H9 (cell line): ENCODE measurements around the gene GRIFIN. TPM values are rescaled to one million over a fixed set of nuclear protein-coding genes. Genes with fewer than 3 reads are reported as not detected.

ENCODE experiments used
- DNase-seq: peaks from one replicate; pipeline ENCODE4 v3.0.0-alpha.2; 2017
- H2AFZ ChIP-seq: one replicate; pipeline ENCODE4 v1.6.1; 2013; ENCODE audit warnings: mild to moderate bottlenecking, low read length, control low read depth, moderate library complexity
- H2AK5ac ChIP-seq: 2 replicates; pipeline ENCODE4 v1.6.1; 2013; ENCODE audit warnings: low read length, control low read depth, mixed read lengths; ENCODE audit not compliant: insufficient read length
- H2BK120ac ChIP-seq: one replicate; pipeline ENCODE4 v1.6.1; 2013; ENCODE audit warnings: low read depth, mild to moderate bottlenecking, low read length, control low read depth, inconsistent platforms; ENCODE audit not compliant: poor library complexity, severe bottlenecking
- H2BK12ac ChIP-seq: 2 replicates; pipeline ENCODE4 v1.6.1; 2013; ENCODE audit warnings: low read length, control low read depth, mixed read lengths, low read depth; ENCODE audit not compliant: insufficient read length
- H2BK15ac ChIP-seq: 2 replicates; pipeline ENCODE4 v1.6.1; 2013; ENCODE audit warnings: low read depth, low read length, control low read depth
- H2BK20ac ChIP-seq: one replicate; pipeline ENCODE4 v1.6.1; 2013; ENCODE audit warnings: low read depth, mild to moderate bottlenecking, low read length, control low read depth, inconsistent platforms; ENCODE audit not compliant: poor library complexity, severe bottlenecking
- H2BK5ac ChIP-seq: 2 replicates; pipeline ENCODE4 v1.6.1; 2013; ENCODE audit warnings: low read length, control low read depth, mixed read lengths; ENCODE audit not compliant: insufficient read length
- H3K14ac ChIP-seq: 2 replicates; pipeline ENCODE4 v1.6.1; 2013; ENCODE audit warnings: low read length, control low read depth; ENCODE audit not compliant: insufficient read depth
- H3K18ac ChIP-seq: 2 replicates; pipeline ENCODE4 v1.6.1; 2013; ENCODE audit warnings: low read depth, mild to moderate bottlenecking, mixed read lengths, low read length, control low read depth; ENCODE audit not compliant: insufficient read length
- H3K23ac ChIP-seq: 2 replicates; pipeline ENCODE4 v1.6.1; 2013; ENCODE audit warnings: low read length, control low read depth, mixed read lengths, low read depth; ENCODE audit not compliant: insufficient read length
- H3K23me2 ChIP-seq: 2 replicates; pipeline ENCODE4 v1.6.1; 2013; ENCODE audit warnings: low read depth, mild to moderate bottlenecking, mixed read lengths, low read length, control low read depth; ENCODE audit not compliant: insufficient read length, poor library complexity, severe bottlenecking
- H3K27ac ChIP-seq: 2 replicates; pipeline ENCODE4 v1.5.1; 2013; ENCODE audit warnings: low read length, control low read depth, mixed read lengths, low read depth; ENCODE audit not compliant: insufficient read length
- H3K27me3 ChIP-seq: 2 replicates; pipeline ENCODE4 v1.6.1; 2013; ENCODE audit warnings: low read length, control low read depth, inconsistent platforms; ENCODE audit not compliant: insufficient read depth
- H3K4ac ChIP-seq: 2 replicates; pipeline ENCODE4 v1.6.1; 2013; ENCODE audit warnings: low read depth, mild to moderate bottlenecking, control low read depth, inconsistent platforms, low read length, moderate library complexity
- H3K4me1 ChIP-seq: 2 replicates; pipeline ENCODE4 v1.6.1; 2013; ENCODE audit warnings: low read length, control low read depth, inconsistent platforms; ENCODE audit not compliant: insufficient read depth
- H3K4me2 ChIP-seq: 2 replicates; pipeline ENCODE4 v1.6.1; 2013; ENCODE audit warnings: low read length, control low read depth, mixed read lengths; ENCODE audit not compliant: insufficient read length, insufficient read depth
- H3K56ac ChIP-seq: 2 replicates; pipeline ENCODE4 v1.6.1; 2013; ENCODE audit warnings: low read depth, mild to moderate bottlenecking, mixed read lengths, low read length, control low read depth; ENCODE audit not compliant: insufficient read length
- H3K79me1 ChIP-seq: 2 replicates; pipeline ENCODE4 v1.6.1; 2013; ENCODE audit warnings: low read depth, mild to moderate bottlenecking, moderate library complexity, low read length, control low read depth, inconsistent platforms; ENCODE audit not compliant: insufficient read depth, poor library complexity, severe bottlenecking
- H3K79me2 ChIP-seq: 2 replicates; pipeline ENCODE4 v1.6.1; 2013; ENCODE audit warnings: low read length, control low read depth, inconsistent platforms; ENCODE audit not compliant: insufficient read depth
- H3K9ac ChIP-seq: 2 replicates; pipeline ENCODE4 v1.6.1; 2013; ENCODE audit warnings: low read length, control low read depth, mixed read lengths; ENCODE audit not compliant: insufficient read length; ENCODE audit errors: extremely low read depth
- H3K9me3 ChIP-seq: one replicate; pipeline ENCODE4 v1.6.1; 2013; ENCODE audit warnings: low read depth, low read length, inconsistent platforms; ENCODE audit not compliant: control insufficient read depth
- H3T11ph ChIP-seq: one replicate; pipeline ENCODE4 v1.6.1; 2013; ENCODE audit warnings: mild to moderate bottlenecking, low read length, control low read depth, inconsistent platforms
- H4K20me1 ChIP-seq: one replicate; pipeline ENCODE4 v1.6.1; 2013; ENCODE audit not compliant: control insufficient read depth, insufficient read length, insufficient read depth
- H4K5ac ChIP-seq: 2 replicates; pipeline ENCODE4 v1.6.1; 2013; ENCODE audit warnings: low read depth, mild to moderate bottlenecking, mixed read lengths, low read length, control low read depth; ENCODE audit not compliant: insufficient read length
- H4K8ac ChIP-seq: replicated peaks from 2 replicates; pipeline ENCODE4 v1.6.1; 2013; ENCODE audit warnings: low read length, control low read depth, mixed read lengths, low read depth; ENCODE audit not compliant: insufficient read length
- H4K91ac ChIP-seq: 2 replicates; pipeline ENCODE4 v1.6.1; 2013; ENCODE audit warnings: low read depth, mild to moderate bottlenecking, moderate library complexity, mixed read lengths, low read length, control low read depth; ENCODE audit not compliant: insufficient read length
- H3K27ac Mint-ChIP-seq, 3 experiments: 2 replicates in 2 of 3; 3 replicates in 1 of 3; pipeline ENCODE4 v1.8.0; 2020 to 2021; ENCODE audit warnings: mixed read lengths in 3 of 3, mild to moderate bottlenecking in 1 of 3, moderate library complexity in 1 of 3
- H3K27me3 Mint-ChIP-seq: 2 replicates; pipeline ENCODE4 v1.8.0; 2021; ENCODE audit warnings: low read depth, mild to moderate bottlenecking, moderate library complexity, mixed read lengths
- H3K36me3 Mint-ChIP-seq, 3 experiments: 2 replicates in 2 of 3; 3 replicates in 1 of 3; pipeline ENCODE4 v1.8.0; 2020 to 2021; ENCODE audit warnings: low read depth in 3 of 3, mixed read lengths in 3 of 3; ENCODE audit not compliant: insufficient read depth in 1 of 3
- H3K4me1 Mint-ChIP-seq, 2 experiments: 2 replicates each; pipeline ENCODE4 v1.8.0; 2020; ENCODE audit warnings: mixed read lengths in 2 of 2
- H3K4me3 Mint-ChIP-seq, 2 experiments: 2 replicates in 1 of 2; 3 replicates in 1 of 2; pipeline ENCODE4 v1.8.0; 2020 to 2021; ENCODE audit warnings: mild to moderate bottlenecking in 2 of 2, mixed read lengths in 2 of 2, moderate library complexity in 1 of 2
- H3K9me3 Mint-ChIP-seq, 2 experiments: 2 replicates in 1 of 2; 3 replicates in 1 of 2; pipeline ENCODE4 v1.8.0; 2020; ENCODE audit warnings: mild to moderate bottlenecking in 2 of 2, mixed read lengths in 2 of 2, moderate library complexity in 1 of 2
- WGBS: extraction: QIAGEN DNeasy Blood & Tissue Kit; methylation state at CpG from one replicate; pipeline ENCODE4 v1.1.7; 2013; ENCODE audit warnings: missing lambda C conversion rate, low lambda C conversion rate, mixed read lengths; ENCODE audit not compliant: insufficient read length; ENCODE audit errors: extremely low coverage; 5-methylcytosine and 5-hydroxymethylcytosine counted together
- total RNA-seq: library from RNA; stranded (reverse); gene quantifications from 2 replicates; pipeline ENCODE4 v1.2.1, GENCODE V29; 2021
- TF ChIP-seq, protein P1 (sequence below): fragments of 200-600 bp; sonication (generic); conservative IDR thresholded peaks from 3 replicates; pipeline ENCODE4 v1.8.0; 2021; ENCODE audit warnings: antibody characterized with exemption, mild to moderate bottlenecking

The GRIFIN gene
- total RNA-seq, 1 experiment from 2014 or later: not detected

DNA sequence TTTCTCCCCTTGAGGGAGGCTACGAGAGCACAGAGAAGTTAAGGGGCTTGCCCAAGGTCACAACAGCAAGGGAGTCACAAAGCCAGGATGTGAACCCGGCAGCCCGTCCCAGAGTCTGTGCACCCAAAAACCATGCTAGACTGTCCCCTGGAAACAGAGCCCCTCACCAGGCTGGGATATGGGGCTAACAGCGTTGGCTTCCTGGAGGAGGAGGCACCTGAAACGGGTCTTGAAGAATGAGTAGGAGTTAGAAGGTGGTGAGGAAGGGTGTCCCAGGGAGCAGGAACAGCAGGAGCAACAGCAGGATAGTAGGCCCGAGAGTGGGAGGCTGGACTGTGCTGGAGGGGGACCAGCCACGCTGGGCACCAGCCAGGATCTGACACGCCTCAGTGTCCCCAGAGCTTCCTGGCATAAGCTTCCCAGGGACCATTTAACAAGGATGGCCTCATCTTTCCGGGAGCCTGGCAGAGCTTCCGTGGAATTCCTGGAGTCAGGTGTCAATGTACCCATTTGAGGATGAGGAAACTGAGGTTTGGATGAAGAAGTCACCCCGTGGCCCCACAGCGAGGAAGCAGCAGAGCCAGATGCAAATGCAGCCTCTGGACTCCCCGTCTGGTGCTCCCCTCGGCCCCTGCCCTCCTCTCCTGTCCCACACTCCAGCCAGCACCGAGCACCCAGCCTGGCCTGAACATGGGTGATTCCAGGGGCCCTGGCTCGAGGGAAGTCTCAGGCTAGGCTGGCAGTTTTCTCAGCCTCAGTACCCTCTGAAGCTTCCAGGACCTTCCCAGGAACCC, 3.3 kb upstream of the GRIFIN start:
- no peaks in the 10 kb centered on the region for H3K4me1 ChIP-seq
- H3K9ac ChIP-seq: no peak overlapping the region
- WGBS: no CpG with 5 or more reads among the region's 16 CpGs

More for the DNA sequence above, 3.3 kb upstream of the GRIFIN start:
- peaks cover 7 to 13% of the 10 kb centered on the region in 2 experiments for H3K4me1 Mint-ChIP-seq
- TF ChIP-seq, protein P1, sequence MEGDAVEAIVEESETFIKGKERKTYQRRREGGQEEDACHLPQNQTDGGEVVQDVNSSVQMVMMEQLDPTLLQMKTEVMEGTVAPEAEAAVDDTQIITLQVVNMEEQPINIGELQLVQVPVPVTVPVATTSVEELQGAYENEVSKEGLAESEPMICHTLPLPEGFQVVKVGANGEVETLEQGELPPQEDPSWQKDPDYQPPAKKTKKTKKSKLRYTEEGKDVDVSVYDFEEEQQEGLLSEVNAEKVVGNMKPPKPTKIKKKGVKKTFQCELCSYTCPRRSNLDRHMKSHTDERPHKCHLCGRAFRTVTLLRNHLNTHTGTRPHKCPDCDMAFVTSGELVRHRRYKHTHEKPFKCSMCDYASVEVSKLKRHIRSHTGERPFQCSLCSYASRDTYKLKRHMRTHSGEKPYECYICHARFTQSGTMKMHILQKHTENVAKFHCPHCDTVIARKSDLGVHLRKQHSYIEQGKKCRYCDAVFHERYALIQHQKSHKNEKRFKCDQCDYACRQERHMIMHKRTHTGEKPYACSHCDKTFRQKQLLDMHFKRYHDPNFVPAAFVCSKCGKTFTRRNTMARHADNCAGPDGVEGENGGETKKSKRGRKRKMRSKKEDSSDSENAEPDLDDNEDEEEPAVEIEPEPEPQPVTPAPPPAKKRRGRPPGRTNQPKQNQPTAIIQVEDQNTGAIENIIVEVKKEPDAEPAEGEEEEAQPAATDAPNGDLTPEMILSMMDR: no peak
- Histone ChIP-seq H3K56ac (no peak overlapping the region), H4K91ac (no peak overlapping the region), H4K5ac (no peak overlapping the region), H3K4me2 (no peak overlapping the region), H2BK12ac (no peak overlapping the region), H3T11ph (no peak overlapping the region), H3K4ac (no peak overlapping the region), H4K8ac (no peak overlapping the region), H2AK5ac (no peak overlapping the region), H3K79me2 (no peaks in the 10 kb centered on the region), H3K18ac (no peak overlapping the region), H3K23ac (no peak overlapping the region), H3K79me1 (no peaks in the 10 kb centered on the region), H2BK120ac (no peak overlapping the region), H2BK15ac (no peak overlapping the region), H2BK20ac (no peak overlapping the region), H3K27me3 (no peaks in the 10 kb centered on the region), H4K20me1 (no peaks in the 10 kb centered on the region), H3K27ac (no peak overlapping the region), H3K9me3 (no peaks in the 10 kb centered on the region), H3K23me2 (no peaks in the 10 kb centered on the region), H3K14ac (no peak overlapping the region), H2AFZ (no peak overlapping the region), H2BK5ac (no peak overlapping the region)
- DNase-seq: no peak
- peaks cover 9% of the 10 kb centered on the region for H3K27me3 Mint-ChIP-seq
- H3K27ac Mint-ChIP-seq: peak overlapping the region in 2 of 3 experiments; percentile 44 to 70; a peak in 2 of 7 replicates
- peaks cover 4 to 6% of the 10 kb centered on the region in 2 experiments; a peak in 4 of 5 replicates for H3K9me3 Mint-ChIP-seq
- no peak overlapping the region for H3K4me3 Mint-ChIP-seq
- H3K36me3 Mint-ChIP-seq: no peaks in the 10 kb centered on the region
